Superior temporal gyrus (tissue), 1 donor: Measurements from ENCODE around the gene PAFAH2.

ENCODE experiments used
- DNase-seq: peaks from one replicate; pipeline ENCODE4 v3.0.0-alpha.2; 2016; ENCODE audit errors: extremely low spot score

Gene PAFAH2

GRCh38 chr1:25997828-25998761 is at the start of gene PAFAH2:
Gene PAFAH2 (minus strand): TSS chr1:25998063. CDS start chr1:25990816, 7,247 bp downstream.
- DNase-seq, result peak; percentile 100

- no peak for DNase-seq
Measured at GRCh38 chr1:26047278-26047874, 49.5 kb upstream of the PAFAH2 start.

- no peak for DNase-seq
Measured at GRCh38 chr1:26046246-26047095, 48.6 kb upstream of the PAFAH2 start.

GRCh38 chr1:26045722-26046245 is 47.9 kb upstream of the PAFAH2 start, which contains the start of gene SLC30A2:
Gene SLC30A2 (minus strand): TSS chr1:26046118. CDS start chr1:26045896, 222 bp downstream.
- DNase-seq, result no peak

DNA sequence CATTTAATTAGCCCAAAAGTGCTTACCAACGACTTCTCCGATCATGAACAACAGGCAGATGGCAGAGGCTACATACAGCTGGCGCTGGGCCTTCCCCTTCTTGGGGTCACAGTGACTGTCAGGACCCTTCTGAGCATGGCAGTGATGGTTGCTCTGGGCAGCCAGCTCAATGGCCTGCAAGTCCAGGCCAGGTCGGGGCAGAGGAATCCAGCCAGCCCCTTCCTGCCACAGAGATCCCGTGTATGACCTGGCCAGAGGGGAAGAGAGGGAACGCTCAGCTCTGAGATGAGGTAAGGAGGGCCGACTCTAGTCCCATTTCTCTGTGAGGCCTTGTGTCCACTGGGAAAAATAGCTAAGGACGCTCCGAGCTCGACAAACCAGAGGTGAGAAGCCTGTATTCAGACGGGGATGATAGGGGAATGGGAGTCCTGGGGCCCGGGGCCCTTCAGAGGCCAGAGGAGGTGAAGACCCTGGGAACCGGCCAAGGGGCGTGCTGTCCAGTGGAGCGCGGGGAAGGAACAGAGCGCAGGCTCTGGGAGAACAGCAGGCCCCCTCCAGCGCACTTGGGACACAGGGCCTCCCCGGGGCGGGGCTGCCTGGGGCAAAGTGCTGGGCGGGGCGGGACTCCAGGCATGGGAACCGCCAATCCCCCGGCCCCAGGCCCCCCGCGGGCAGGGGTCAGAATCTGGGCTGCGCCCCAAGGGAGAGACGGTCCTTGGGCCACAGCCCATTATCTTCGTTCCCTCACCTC is 47.3 kb upstream of the PAFAH2 start:
- no peak for DNase-seq

DNA sequence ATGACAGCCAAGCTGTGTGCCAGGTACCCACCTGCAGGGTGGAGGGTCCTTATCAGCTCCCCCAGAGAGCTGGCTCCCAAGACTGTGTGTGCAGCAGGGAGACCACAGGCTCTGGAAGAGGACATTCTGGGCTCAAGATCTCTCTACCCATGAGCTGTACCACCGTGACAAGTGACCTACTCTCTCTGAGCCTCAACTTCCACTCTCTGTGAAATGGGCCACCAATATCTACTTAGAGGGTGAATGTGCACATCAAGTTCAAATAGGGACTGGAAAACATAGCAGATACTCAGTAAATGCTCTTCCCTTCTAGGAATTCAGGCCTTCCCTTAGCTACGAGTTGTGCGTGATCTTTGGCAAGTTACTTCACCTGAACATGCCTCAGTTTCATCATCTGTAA is 46.6 kb upstream of the PAFAH2 start:
- DNase-seq, result no peak

GRCh38 chr1:26043765-26044164 is 45.9 kb upstream of the PAFAH2 start:
- no peak for DNase-seq

GRCh38 chr1:26041978-26042377 is 44.1 kb upstream of the PAFAH2 start:
- DNase-seq, result no peak

DNA sequence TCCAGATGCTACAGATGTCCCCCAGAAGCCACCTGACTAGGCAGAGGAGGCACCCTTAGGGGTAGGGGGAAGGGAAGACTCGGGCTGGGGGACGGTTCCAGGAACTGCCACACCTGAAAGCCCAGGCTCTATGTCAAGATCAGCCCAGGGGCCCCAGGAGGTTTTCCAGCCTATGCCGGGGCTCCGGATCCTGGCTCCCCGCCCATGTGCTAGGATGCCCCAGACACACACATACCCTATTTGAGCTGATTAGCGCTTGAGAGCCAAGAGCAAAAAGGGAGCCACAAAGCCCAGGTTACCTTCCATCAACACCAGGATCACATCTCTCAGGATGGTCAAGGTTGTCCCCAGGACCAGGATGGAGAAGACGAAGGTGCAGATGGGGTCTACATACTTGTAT is 43.5 kb upstream of the PAFAH2 start:
- DNase-seq, result no peak

DNA sequence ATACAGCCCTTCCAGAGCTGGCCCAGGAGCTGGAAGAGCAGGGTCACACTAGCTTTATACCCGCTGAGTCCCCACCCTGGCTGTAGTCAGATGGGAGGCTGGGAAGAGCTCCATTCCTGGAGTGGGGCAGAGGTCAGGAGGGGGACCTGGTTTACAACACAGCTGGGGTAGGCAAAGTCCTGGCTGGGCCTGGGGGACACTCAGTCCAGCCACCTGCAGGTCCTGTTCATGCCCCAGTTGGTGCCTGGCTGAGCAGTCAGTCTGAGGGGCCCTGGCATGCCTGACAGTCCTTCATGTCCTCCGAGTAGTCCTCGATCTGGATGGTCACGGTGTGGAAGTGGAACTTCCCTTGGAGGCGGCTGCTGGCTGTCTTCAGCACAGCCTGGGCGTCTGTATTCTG is 41.0 kb upstream of the PAFAH2 start:
- no peak for DNase-seq

DNA sequence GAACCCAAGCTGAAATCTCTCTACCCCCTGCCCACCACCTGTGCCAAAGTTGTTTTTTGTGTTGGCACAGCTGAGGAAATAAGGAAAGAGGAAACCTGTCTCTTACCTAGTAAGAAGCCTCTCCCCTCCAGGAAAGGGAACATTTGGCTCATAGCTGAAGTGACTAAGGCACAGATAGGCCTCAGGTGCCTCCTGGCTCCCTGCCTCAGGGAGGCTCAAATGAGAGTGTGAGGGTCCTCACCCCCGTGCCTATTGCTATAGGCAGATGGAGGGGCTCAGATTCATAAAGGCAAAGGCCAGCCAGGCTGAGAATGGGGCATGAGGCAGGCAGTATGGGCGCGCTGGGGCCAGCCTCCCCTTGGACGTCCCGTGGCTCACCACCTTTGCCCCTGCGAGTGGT is 40.6 kb upstream of the PAFAH2 start:
- DNase-seq, result no peak

DNA sequence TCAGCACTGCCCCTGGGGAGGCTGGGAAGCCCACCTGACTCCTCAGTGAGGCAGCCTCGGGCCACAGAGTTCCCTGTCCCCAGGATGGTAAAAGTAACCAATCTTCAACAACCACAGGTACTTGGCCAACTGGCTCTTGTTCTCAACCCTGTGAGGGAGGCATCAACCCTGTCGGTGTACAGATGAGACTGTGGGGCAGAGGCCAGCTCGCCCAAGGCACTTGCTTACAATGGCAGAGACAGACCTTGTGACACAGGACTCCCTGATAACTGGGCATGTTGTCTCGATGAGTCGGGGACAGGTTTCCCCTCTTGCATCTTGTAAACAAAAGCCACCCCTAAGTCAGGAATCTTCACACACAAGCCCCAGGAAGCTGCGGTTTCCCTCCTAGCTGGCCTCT is 40.0 kb upstream of the PAFAH2 start:
- DNase-seq, result no peak

DNA sequence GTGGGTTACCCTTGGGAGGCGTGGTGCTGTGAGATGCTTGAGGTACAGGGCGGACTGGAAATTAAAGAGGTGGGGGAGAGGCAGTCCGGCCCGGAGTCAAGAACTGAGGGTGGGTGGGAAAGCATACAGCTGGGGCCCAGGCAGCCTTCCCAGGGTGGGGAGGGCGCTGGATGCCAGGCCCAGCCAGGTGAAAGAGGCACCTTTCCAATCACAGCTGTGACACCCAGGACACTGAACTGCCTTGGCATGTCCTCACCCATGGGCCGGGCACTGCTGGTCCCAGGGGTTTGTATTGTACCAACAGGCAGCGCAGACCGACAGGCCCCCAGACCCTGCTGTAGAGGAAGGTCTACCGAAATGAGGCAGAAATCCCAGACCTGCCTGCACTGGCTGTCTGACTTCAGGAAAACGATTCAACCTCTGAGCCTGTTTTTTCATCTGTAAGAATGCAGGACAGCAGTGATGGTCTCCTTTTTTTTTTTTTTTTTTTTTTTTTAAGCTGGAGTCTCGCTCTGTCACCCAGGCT is 39.0 kb upstream of the PAFAH2 start:
- DNase-seq, result no peak

DNA sequence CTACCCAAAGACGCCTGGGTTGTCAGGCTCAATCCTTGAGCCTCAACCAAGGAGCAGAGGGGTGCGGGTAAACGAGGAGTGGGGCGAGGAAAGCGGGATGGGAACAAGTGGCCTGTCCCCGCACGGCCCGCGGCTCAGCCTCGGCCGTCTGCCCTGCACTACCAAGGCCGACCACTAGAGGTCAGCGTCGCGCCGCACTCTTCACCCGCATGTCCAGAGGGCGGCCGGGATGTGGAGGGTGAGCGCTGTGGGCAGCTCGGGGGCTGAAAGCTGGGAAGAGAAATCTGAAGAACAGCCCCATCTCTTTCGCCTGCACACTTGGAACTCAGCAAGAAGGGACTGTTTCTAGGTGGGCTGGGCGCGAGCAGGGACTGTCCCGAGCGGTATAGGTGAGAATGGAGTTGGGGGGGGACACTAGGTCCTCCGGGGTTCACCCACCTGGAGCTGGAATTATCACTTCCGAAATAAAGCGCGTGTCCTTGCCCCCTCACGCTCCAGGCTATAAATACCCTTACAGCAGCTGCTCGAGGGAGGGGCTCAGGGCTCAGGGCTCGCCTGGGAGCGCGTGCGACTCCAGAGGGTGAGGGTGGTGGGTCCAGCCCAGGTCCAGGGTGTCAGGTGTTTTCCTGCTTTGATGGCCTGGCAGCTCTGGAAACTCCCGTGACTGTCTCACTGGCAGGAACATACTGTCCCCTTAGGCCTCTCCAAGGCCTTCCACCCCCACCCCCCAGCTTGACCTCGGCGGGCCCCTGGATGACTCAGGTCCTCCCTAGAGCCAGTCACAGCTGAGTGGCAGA is 38.3 kb upstream of the PAFAH2 start:
- peak; percentile 87 for DNase-seq

GRCh38 chr1:26035203-26035958 is 37.5 kb upstream of the PAFAH2 start:
- DNase-seq, result peak; percentile 95

DNA sequence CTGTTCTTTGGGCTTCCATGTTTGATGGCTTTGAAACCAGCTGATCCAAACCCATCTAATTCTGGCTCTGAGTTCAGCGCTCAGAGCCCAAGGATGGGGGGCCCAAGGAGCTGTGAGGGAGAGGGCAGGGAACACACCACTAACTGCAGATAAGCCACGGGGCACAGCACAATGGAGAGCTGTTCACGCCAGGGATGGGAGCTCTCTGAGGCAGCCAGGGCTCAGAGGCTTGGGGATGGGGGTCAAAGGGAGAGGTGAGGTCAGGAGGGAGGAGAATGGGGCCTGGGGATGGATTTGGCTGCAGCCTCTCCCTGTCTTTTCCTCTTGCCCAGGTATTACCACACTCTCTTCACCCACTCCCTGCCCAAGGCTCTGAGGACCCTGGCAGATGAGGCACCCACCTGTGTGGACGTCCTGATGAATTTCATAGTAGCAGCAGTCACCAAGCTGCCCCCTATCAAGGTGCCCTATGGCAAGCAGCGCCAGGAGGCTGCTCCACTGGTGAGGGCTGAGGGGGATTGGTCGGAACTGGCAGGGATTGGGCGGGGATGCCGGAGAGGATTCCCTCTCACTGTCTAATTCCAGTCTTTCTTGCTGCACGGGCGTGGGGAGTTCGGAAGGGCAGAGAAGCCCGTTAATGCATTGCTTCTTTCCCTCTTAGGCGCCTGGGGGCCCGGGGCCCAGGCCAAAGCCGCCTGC is 36.8 kb upstream of the PAFAH2 start:
- no peak for DNase-seq

DNA sequence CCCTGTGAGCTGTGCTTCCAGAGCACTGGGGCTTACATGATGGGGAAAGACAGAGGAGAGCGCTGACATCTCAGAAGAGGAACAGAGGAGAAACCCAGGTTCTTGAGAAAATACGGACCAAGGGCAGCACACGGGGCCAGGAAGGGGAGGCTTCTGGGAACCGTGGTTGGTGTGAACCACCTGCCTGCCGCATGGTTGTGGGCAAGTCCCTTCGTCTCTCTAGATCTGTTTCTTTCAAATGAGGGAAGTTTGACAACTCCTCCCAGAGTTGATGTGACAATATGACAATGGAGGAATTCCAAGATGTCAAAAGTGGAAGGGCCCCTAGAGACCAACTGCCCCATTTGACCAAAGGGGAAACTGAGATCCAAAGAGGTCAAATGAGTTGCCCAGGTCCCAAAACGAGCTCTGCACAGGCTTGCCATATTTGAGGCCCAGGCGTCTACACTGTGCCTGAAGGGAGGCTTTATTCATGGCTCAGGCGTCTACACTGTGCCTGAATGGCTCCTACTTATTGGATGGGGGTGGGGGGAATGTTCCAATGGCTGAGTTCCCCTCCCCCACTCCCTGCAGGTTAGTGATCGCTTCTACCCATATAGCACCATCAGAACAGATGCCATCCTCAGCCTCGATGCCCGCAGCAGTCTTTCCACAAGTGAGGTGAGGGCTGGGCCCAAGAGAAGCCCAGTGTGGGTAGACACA is 34.9 kb upstream of the PAFAH2 start:
- DNase-seq, result no peak

DNA sequence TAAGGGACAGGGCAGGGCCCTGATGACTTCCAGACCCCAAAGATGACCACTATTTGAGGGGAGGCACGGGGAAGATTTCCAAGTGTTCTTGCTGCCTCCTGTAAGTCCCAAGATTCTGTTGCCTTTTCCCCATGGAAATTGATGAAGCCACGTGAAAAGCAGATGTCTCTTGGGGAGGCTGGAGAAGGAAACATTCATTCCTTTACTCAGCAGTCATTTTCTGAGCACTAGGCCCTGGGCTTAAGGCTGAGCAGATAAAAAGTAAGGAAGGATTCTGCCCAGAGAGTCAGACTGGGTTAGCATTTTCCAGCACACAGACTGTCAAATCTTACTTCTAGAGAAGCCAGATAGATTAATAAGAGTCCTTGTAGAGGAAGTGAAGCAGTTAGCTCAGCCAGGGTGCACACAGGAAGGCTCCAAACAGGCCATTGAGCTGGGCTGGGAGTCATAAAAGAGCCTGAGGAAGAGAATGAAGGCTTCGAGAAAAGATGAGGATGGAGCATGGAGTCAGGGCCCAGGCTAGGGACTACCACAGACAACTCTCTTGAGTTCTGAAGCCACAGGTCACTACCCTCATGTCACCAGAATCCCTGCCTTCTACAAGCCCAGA is 33.9 kb upstream of the PAFAH2 start:
- DNase-seq, result no peak
